ENCODE data around the gene RBM24.

- no peak for TF ChIP-seq CTCF (IDR thresholded peaks at IDR 0.05)
- TF ChIP-seq POLR2A (IDR thresholded peaks at IDR 0.05): no peak
These were observed 60.1 kb downstream of the RBM24 start for GRCh38 chr6:17341117-17341805.

All from thyroid gland (tissue), 4 donors.